Posterior vena cava (tissue), 2 donors: ENCODE results near the gene FOXQ1. TPM values are rescaled to one million over a fixed set of nuclear protein-coding genes. Genes with fewer than 3 reads are reported as not detected.
A peak's percentile ranks its signal among the peaks of the same experiment; 100 is the strongest.
"Not testable (repeated sequence)": the region's sequence is repeated elsewhere in the genome, so short reads cannot be mapped to it uniquely, and the experiment has no call there.

ENCODE experiments used
- DNase-seq: peaks from one replicate; pipeline ENCODE4 v3.0.0-alpha.2; 2020; ENCODE audit warnings: low spot score
- intact Hi-C, 2 donors: fragments of 100-400 bp; cut with DNase I; formaldehyde crosslinking; loops; one replicate each; pipeline versions ENCODE4 v1.14.1 to v1.14.2; 2022 to 2023
- total RNA-seq, 2 donors: library from RNA; stranded (reverse); fragmentation: NEBNext Ultra II Directional; extraction: Animal tissue kit (Norgen Biotek cat#: 25700); gene quantifications; one replicate each; pipeline ENCODE4 v1.2.1, GENCODE V29; 2021
- donor health status: DM: yes; HTN: yes; CAD: no.
- donor health status: DM: yes; HTN: yes; CAD: no.

Gene FOXQ1
- total RNA-seq, 2 donors from 2014 or later: not detected

DNA sequence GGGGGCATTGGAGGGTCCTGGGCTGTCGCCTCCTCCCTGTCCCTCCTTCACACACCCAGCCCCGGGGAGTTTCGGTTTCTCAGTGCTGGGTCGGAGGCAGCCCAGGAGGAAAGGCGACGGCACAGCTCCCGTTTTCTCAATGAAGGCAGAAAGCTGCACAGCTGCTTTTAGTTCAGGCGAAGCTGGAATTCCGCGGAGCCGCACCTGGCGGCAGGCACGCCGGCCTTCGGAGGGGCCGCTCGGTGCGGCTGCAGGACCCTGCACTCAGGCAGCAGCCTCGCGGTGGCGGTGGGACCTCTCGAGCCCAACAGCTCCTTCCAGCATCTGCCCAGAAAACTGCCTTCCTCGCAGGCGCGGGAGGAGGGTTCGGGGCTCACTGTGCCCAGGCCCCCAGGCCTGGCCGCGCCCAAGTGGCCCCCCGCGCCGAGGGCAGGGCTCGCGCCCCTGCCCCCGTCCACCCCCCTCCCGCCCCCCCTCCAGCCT, 4.6 kb downstream of the FOXQ1 start:
- intact Hi-C loops: no loop called here
- no peak for DNase-seq

DNA sequence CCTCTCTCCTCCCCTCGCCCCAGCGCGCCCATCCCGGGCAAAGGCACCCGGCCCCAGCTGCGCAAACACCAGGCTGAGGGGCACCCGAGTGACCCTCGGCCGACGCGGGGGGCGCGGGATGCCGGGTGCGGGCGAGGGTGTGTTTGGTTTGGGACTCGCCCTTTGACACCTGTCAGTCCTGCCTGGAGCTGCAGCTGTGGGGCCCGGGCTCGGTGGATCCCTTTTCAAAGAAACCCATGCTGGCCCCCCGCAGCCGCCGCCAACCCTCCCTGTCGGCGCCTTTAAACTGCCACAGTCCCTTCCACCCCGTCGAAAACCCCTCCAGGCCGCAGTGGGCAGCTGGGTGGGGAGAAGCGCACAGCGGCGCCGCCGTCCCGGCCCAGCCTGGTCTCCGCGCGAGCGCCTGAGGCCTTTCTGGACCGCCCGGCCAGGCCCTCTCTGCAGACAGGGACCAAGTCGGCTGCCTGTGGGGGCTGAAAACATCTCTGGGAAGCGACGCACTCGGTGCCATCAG, 5.5 kb downstream of the FOXQ1 start:
- intact Hi-C loops: no loop called here
- DNase-seq: peak; percentile 80

DNA sequence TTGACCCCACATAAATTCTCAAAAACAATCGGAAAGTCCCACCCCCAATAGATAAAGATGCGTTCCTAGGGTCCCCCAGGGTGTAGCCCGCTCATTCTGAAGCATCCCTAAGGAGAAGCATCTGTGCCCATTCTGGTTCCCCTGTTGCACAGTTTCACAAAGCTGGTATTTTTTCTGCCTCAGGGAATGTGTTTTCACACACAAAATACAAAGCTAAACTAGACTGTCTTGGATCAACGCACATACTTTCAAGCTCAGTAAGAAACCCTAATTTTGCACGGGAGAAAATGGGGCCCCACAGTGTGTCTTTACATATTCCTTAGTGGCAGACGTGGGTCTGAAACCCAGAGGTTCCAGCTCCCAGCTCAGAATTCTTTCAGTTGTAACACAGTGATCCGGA, 6.1 kb downstream of the FOXQ1 start:
- DNase-seq: no peak
- intact Hi-C loops: no loop called here

DNA sequence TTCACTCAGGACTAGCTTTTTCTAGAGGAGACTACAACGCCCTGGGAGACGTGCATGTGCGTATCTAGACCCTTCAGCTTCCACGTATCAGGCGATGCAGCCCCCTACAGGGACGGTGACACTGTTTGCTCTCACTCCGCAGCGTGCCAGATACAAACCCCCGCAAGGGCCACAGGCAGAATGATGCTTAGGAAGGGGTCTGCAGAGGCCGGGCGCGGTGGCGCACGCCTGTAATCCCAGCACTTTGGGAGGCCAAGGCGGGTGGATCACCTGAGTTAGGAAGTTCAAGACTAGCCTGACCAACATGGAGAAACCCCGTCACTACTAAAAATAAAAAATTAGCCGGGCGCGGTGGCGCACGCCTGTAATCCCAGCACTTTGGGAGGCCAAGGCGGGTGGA, 6.7 kb downstream of the FOXQ1 start:
- DNase-seq, intact Hi-C loops: not testable (repeated sequence)

DNA sequence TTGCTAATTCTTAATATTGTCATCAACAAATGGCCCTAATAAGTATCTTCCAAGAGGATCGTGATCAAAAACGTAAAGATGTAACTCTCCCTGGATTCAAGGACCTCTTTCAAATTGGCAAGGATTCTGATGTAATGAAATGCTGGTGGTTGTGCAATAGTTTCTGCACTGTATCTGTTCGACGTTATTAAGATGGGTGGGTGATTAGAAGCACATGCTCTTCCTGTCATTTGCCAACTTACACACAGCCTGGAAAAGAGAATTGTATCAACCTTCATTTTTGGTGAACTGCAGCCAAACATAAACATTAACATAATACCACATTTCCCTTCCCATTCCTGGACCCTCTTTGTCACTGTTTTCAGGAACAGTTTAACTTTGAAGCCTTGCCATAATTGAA, 9.8 kb downstream of the FOXQ1 start:
- intact Hi-C loops: no loop called here
- DNase-seq: no peak

DNA sequence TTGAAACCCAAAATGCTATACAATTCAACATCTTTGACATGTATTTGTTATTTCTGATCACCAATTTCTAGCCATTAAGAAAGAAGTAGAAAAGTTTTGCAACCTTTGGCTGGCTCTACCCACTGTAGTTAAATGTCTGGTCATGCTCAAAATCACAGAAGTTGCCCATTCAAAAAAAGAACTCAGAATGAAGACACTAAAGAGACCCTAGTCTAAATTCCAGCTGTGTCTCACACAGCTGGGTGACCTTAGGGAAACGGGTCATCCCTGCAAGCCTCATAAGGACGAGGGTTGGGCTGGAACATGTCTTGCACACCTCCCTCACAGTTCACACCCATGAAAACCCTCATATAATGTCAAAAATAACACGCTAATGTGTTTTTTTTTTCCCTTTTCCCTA, 10.3 kb downstream of the FOXQ1 start:
- intact Hi-C loops: no loop called here

DNA sequence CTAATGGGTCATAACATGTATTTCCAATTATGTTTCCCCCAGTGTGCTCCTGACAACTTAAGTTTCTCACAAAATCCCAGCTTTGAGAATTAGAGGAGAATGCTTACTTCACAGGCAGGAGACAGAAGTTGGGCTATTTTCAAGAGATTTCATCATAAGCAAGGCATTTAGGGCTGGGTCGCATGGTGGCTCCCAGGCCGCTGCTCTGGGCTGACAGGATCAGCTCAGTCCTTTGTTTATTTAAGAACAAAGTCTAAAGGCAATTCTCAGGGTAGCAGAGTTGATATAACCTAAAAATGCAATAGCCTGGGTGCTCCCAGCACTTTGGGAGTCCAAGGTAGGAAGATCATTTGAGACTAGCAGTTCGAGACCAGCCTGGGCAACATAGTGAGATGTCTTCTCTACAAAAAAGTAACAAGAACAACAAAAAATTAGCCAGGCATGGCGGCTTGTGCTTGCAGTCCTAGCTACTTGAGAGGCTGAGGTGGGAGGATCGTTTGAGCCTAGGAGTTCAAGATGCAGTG, 10.9 kb downstream of the FOXQ1 start:
- no peak for DNase-seq
- intact Hi-C loops: no loop called here

More for the DNA sequence above, 10.3 kb downstream of the FOXQ1 start:
- no peak for DNase-seq

DNA sequence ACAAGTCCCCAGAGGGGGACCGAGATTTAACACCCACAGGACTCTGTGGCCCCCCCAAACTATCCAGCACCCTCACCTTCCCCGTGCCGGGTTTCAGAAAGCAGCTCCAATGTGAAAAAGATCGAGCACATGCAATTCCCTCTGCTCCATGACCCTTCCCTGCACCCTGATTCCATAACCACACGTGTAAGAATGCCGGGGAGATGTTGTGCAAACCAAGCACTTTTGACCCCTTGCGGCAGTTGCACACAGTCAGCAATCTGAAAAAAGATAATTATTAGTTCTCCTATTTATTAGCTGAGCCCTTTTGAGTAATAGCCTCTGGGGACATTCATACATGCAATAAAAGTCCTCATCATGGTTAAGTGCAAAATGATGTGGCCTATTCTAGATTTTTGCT, 13.0 kb downstream of the FOXQ1 start:
- no peak for DNase-seq
- intact Hi-C loops: no loop called here

DNA sequence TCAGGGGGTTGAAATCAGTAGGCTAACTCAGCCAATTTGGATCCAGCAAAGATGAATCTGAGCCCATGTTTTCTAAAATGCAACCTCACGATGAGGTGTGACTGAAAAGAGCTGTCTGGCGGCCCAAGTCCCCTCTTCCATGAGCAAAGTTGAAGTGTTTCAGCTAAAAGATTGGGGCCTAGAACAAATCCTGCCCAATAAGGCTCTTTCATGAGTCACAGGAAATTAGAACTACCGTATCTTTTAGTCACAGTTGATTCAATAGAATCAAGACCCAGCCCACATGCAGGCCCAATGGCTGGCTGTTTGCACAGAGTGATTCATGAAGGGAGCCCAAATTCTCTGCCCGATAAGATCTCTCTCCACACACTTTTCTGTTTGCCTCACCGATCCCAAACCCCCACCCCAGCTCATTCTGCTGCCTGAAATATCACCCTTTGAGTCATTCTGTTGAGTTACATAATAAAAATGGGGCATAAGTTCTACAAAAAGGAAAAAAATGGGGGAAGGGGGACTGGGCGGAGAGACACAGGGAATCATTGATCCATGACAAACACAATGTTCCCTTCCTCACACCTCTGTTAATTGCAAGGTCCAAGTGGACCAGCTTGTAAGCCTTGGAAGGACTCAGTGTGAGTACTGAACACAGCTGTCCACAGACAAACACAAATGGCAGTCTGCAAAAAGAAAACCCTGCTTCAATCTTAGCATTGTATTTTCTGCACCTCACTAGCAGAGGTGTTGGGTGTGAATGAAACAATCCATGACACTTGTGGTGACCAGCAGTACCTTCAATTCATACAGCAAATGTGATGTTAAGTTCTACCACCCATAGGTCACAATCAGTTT, 13.8 kb downstream of the FOXQ1 start:
- intact Hi-C loops: no loop called here
- no peak for DNase-seq

DNA sequence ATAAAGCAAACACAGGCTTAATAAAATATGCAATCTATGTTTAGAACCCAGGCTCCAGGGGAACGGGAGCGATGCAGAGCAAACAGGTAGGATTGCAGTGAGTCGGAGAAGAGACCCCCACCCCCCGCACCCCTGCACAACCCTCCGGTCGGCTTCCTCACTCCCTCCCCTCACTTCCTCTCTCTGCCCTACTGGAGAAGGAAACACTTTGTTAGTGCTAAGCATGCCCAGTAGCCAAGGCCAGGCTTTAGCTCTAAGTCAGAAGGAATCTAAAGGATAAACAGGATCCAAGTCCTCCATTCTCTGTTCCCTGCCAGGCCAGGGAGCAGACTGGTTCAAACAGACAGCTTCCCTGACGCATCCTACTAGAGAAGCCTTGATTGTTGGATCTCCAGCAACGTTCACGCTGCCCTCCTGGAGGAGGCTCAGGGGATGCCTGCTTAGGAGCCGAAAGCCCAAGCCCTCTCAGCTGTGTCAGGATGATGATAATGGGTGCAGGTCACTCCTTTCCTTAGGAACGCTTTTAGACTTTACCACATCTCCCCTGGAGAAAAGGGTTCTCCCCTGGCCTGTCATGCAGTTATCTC, 14.7 kb downstream of the FOXQ1 start:
- DNase-seq: no peak
- intact Hi-C loops: no loop called here

DNA sequence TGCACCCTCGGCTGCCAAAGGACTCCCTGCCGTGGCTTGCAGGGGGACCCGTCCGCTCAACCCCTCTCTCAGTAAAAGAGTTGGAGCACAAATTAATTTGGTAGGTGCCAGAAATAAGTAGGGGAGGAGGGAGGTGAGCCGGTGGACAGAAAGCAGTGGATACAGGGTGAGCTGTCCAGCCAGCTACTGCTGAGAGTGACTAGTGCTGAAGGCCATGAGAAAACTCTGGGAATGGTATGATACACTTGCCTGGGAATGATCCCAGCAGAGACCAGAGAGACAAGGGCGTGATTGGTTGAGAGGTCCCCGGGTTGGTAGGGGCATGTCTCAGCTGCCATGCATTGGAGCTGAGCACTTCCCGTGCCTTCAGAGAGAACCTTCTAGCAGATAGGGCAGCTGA, 15.7 kb downstream of the FOXQ1 start:
- intact Hi-C loops: no loop called here

DNA sequence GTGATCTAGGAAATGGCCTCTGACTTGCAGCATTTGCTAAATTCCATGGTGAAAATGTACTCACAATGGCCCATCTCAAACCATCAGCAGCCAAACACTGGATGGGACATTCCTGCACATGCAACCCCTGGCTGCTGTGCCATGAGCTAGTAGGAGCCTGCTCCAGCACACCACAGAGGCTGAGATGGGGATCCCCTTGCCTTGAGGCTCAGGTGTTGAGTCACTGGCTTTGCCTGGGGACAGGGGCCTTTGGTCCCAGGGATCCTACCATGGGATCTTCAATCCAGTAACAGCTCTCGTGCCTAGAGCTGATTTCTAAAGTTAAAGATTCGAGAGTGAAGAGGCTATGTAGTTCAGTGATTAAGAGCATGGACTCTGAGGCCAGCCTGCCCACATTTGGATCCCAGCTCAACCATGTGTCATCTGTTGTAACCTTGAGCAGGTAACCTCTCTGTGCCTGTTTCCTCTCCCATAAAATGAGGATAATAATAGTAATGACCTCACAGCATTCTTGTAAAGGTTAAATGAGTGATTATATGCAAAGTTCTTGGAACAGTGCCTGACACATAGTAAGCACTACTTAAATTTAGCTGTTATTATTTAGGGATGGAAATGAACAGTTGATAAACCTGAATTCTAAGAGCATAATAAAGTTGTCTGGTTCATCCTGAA, 16.4 kb downstream of the FOXQ1 start:
- DNase-seq: no peak
- intact Hi-C loops: no loop called here

More for the DNA sequence above, 15.7 kb downstream of the FOXQ1 start:
- no peak for DNase-seq

DNA sequence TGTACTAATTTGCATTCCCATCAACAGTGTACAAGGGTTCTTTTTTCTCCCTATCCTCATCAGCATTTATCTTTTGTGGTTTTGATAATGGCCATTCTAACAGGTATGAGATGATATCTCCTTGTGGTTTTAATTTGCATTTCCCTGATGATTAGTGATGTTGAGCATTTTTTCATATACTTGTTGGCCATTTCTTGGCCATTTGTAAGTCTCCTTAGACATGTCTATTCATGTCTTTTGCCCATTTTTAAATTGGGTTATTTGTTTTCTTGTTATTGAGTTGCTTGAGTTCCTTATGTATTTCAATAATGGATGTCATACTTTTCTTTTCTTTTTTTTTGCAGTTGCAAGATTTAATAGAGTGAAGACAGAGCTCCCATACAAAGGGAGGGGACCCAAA, 17.8 kb downstream of the FOXQ1 start:
- no peak for DNase-seq
- intact Hi-C loops: no loop called here

DNA sequence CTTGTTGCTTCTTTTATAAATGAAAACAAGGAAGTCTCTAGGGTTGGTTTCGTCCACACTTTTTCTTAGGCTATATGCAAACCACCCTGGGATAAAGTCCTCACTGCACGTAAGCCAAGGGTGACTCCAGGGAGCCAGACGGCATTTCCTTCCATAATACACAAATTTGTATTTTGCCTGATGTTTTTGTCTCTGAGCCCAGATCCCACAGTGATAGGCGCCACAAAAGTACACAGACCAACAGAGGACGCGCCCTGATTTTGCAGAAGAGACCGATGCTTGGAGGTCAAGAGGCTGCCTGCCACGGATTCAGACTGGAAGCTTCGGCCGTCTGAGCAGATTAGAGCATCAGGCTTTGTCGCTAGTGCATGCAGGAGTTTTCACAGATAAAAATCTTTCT, 22.8 kb downstream of the FOXQ1 start:
- intact Hi-C loops: no loop called here
- no peak for DNase-seq

DNA sequence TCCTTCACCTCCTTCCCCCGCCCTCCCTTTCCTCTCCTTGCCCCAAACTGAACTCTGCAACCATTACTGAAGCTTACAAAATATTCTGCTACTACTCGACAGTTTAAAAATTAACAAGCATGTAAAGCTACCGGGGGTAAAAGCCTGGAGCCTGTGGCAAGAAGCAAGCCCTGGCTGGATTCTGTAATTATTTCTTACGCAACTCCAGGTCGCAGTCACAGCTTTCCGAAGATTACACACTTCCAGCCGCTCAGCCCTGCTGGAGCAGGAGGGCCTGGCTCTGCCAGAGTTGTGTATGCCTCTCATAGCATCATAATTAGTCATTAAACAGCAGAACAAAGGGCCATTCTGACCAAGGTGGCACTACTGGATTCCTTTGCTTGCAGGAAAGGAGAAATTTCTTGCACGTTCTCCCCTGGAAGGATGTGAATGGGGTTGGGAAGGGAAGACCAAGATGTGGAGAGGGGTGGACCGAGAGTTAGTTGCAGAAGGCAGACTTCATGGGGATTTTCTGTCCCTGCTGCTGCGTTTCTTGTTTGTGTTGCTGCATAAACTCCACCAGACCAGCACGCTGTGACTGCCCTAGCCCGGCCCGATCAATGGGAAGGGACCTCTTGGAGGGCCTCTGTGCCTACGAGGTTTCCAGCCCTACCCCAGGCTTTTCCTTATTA, 23.6 kb downstream of the FOXQ1 start:
- DNase-seq: no peak
- intact Hi-C loops: no loop called here

DNA sequence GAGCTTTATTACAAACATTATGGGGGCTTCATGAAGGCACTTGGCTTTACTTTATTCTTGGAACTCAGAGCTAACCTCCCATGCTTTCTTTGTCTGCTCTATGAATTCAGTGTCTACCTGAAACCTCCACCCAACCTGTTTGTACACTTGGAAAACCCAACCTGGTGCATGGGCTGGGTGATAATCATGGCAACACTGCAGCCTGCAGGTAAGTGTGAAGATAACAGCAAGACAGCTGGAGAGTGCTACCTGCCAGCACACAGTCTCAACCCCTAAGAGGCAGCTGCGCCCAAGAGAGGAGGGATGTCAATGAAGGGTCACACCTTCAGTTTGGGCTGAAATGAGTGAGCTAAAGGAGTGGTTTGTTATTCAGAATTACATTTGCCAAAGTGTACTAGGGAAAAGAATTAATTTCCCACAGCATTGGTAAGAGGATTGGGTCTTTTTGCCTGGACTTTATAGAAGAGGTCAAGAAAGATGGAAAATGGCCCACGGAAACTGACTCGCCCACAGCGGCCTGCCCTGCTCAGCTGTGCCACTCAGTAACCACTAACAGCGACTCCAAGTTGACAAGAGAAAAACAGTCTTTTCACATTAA, 24.4 kb downstream of the FOXQ1 start:
- DNase-seq: no peak
- intact Hi-C loops: no loop called here

DNA sequence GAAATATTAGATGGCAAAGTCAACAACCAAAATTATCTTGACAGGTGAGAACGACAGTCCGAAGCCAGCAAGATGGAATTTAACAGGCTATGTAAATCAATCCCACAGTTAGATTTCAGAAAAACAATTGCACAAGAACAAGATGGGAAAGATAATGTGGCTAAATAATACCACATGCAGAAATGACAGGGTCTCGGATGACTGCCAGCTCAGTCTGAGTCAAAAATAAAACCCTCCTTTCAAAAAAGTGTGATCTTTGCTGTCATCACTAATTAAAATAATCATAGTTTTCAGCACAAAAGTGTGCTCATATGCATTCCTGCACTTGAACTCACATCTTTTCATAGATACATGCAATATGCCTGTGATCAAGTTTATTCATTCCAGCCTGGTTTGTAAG, 25.9 kb downstream of the FOXQ1 start:
- intact Hi-C loops: no loop called here
- no peak for DNase-seq

DNA sequence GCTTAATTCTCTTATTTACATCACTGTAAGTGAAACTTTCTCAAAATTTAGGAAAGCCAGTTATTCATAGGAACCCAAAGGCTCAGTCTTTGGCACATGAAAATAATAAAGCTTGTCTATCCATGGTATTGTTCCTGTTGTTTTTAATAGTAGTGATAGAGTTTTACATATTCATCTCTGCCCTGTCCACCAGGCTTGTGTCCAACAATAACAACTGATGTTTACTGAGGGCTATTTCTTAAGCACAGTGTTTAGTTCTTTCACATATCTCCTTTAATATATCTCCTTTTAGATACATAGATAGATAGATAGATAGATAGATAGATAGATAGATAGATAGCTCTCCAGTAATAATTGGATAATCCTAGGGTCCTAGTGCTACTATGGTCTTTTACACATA, 34.2 kb downstream of the FOXQ1 start:
- intact Hi-C loops: no loop called here
- no peak for DNase-seq

DNA sequence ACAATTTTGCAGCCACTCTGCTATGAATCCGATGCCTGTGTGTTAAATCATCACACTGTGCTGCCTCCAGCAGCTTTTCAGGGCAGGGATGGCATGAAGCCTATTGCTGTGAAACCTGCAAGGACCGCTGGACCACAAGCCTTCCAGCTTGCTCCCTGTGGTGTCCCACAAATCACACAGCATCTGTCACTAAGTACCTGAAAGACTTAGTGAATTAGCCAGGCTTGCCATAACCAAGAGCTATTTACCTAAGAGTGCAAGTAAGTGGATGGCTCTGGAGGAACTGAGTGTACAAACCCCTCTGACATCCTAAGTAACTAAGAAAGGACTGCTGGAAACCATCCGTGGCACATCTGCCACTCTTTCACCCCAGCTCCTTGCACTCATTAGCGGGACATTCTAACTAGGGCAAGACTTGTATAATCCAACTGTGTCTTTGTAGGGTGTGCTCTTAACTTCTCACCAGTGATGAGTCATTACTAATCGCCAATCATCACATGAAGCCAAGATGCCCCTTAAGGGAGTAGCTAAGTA, 34.7 kb downstream of the FOXQ1 start:
- intact Hi-C loops: no loop called here
- DNase-seq: no peak
